Heart right ventricle (tissue), 16 donors: ENCODE results near the gene CDK15. TPM values are rescaled to one million over a fixed set of nuclear protein-coding genes. Genes with fewer than 3 reads are reported as not detected.

Experiments
- ATAC-seq, 8 donors: fragments of 200-7000 bp; cut with Tn5 transposase; one replicate each; pipeline ENCODE4 v1.9.1; 2020; ENCODE audit warnings: mild to moderate bottlenecking in 8 of 8, moderate library complexity in 8 of 8, moderate number of reproducible peaks in 1 of 8
- DNase-seq, 2 donors: peaks; one replicate each; pipeline ENCODE4 v3.0.0-alpha.2; 2020
- H3K27ac ChIP-seq, 10 donors: fragments of 200-600 bp; sonication (generic) in 2 of 10; one replicate each; pipeline versions ENCODE4 v1.5.0 to v1.8.0; 2020 to 2022; ENCODE audit warnings: mild to moderate bottlenecking in 3 of 10
- H3K27me3 ChIP-seq, 7 donors: fragments of 200-600 bp; one replicate each; pipeline ENCODE4 v1.8.0; 2021 to 2022; ENCODE audit warnings: mild to moderate bottlenecking in 2 of 7
- H3K36me3 ChIP-seq, 9 donors: fragments of 200-600 bp; sonication (generic) in 1 of 9; one replicate each; pipeline versions ENCODE4 v1.5.0 to v1.8.0; 2020 to 2022; ENCODE audit warnings: mild to moderate bottlenecking in 2 of 9
- H3K4me1 ChIP-seq, 9 donors: fragments of 200-600 bp; sonication (generic) in 1 of 9; one replicate each; pipeline versions ENCODE4 v1.5.0 to v1.8.0; 2020 to 2022; ENCODE audit warnings: mild to moderate bottlenecking in 4 of 9
- H3K4me3 ChIP-seq, 10 donors: fragments of 200-600 bp; sonication (generic) in 2 of 10; one replicate each; pipeline versions ENCODE4 v1.5.0 to v1.8.0; 2020 to 2022; ENCODE audit warnings: mild to moderate bottlenecking in 7 of 10, moderate library complexity in 2 of 10
- H3K9me3 ChIP-seq, 11 donors: fragments of 200-600 bp in 10 of 11; sonication (generic) in 2 of 11; one replicate each; pipeline versions ENCODE4 v1.5.0 to v1.8.0; 2013 to 2022; ENCODE audit warnings: mild to moderate bottlenecking in 2 of 11, control low read depth in 1 of 11, moderate library complexity in 1 of 11
- WGBS, 2 donors: extraction: QIAGEN DNeasy Blood & Tissue Kit; methylation state at CpG; one replicate each; pipeline ENCODE4 v1.1.7; 2013; ENCODE audit warnings: inconsistent platforms in 1 of 2; 5-methylcytosine and 5-hydroxymethylcytosine counted together
- intact Hi-C, 10 donors: fragments of 100-400 bp; cut with DNase I; formaldehyde crosslinking; loops; one replicate each; pipeline versions ENCODE4 v1.11.1 to v1.14.2; 2022
- polyA plus RNA-seq, 2 donors: library from polyadenylated mRNA; stranded (reverse); fragments of 200-250 nt; gene quantifications; one replicate each; pipeline ENCODE4 v1.2.3, GENCODE V29; 2013
- total RNA-seq, 10 donors: library from RNA; stranded (reverse); fragmentation: NEBNext Ultra II Directional in 3 of 10; extraction: Animal tissue kit (Norgen Biotek cat#: 25700) in 3 of 10; gene quantifications; one replicate each; pipeline versions ENCODE4 v1.2.1 to v1.2.4, GENCODE V29; 2021 to 2023
- TF ChIP-seq, protein P1 (sequence below), 9 donors: fragments of 200-600 bp; sonication (generic) in 2 of 9; IDR thresholded peaks; one replicate each; pipeline versions ENCODE4 v1.5.0 to v1.8.0; 2021 to 2022; ENCODE audit warnings: antibody characterized with exemption in 9 of 9, mild to moderate bottlenecking in 5 of 9, moderate library complexity in 1 of 9
- donor health status: Arrhythmogenic right ventricular cardiomyopathy.
- donor health status: ischemic (EF 13 %, LVEDD 7.1; RV severe dilation, severe dysfunction).
- donor health status: healthy with polysubstance abuse.
- donor health status: DM: no; HTN: yes; CAD: no.
- donor health status: DM: no; HTN: no; CAD: no.
- donor health status: ischemic (EF 25% LVEDD 6.9; RV normal size, moderate dysfunction).
- donor health status: ischemic (EF 25% LVEDD 5.7; RV mildly dilated, moderate dysfunction).
- donor health status: healthy.
- donor health status: DM: yes; HTN: yes; CAD: no.
- donor health status: Ischemic cardiomyopathy.
- donor health status: ischemic (EF 35%, LVEDD 5.7; RV mildly dilated, moderate dysfunction).
- donor health status: nonischemic (EF 11% LVEDD 7.7; RV severe dilation, severe dysfunction).
- donor health status: DM: yes; HTN: yes; CAD: no.
- donor health status: PGD.
- donor health status: ischemic (EF 29% LVEDD 5.4; RV normal size, mild dysfunction).
- donor health status: nonischemic (EF 23%, LVEDD 6.1; RV moderate dilation, normal function).

The CDK15 gene
- total and polyA plus RNA-seq, 12 donors: 0.07 to 0.39 (median 0.15) TPM; not detected in 1

DNA sequence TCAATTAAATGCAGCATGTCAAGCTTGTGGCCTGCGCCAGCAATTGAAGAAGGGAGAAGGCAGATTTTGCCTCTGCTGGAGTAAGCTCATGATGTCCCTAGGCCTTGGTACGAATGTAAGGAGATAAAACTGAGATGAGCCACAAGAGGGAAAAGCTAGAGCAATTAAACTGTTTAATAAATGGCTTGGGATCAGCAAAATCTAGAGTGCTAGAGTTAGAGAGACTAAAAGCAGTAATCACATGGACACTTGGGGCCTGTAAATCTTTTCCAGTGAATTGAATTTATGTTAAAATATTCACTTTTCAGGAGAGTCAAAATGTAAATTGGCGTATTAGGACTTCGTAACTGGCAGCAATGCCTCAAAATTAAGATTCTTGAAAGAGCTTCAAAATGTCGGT is 86.2 kb downstream of the CDK15 start:
- TF ChIP-seq, protein P1, sequence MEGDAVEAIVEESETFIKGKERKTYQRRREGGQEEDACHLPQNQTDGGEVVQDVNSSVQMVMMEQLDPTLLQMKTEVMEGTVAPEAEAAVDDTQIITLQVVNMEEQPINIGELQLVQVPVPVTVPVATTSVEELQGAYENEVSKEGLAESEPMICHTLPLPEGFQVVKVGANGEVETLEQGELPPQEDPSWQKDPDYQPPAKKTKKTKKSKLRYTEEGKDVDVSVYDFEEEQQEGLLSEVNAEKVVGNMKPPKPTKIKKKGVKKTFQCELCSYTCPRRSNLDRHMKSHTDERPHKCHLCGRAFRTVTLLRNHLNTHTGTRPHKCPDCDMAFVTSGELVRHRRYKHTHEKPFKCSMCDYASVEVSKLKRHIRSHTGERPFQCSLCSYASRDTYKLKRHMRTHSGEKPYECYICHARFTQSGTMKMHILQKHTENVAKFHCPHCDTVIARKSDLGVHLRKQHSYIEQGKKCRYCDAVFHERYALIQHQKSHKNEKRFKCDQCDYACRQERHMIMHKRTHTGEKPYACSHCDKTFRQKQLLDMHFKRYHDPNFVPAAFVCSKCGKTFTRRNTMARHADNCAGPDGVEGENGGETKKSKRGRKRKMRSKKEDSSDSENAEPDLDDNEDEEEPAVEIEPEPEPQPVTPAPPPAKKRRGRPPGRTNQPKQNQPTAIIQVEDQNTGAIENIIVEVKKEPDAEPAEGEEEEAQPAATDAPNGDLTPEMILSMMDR (IDR thresholded peaks at IDR 0.05): no peak
- ATAC-seq (no peak), DNase-seq (no peak)
- H3K4me1 ChIP-seq: peaks cover 0 to 13% (median 0%) of the 10 kb centered on the region in 9 donors
- no peaks in the 10 kb centered on the region for H3K9me3 ChIP-seq
- no peaks in the 10 kb centered on the region for H3K36me3 ChIP-seq
- WGBS, 2 donors: 89 to 92% methylated on average over 5 of the region's 5 CpGs
- H3K27me3 ChIP-seq: peaks cover 0 to 57% (median 7%) of the 10 kb centered on the region in 7 donors
- intact Hi-C loops: no loop called here
- H3K4me3 ChIP-seq: no peak overlapping the region
- no peak overlapping the region for H3K27ac ChIP-seq

DNA sequence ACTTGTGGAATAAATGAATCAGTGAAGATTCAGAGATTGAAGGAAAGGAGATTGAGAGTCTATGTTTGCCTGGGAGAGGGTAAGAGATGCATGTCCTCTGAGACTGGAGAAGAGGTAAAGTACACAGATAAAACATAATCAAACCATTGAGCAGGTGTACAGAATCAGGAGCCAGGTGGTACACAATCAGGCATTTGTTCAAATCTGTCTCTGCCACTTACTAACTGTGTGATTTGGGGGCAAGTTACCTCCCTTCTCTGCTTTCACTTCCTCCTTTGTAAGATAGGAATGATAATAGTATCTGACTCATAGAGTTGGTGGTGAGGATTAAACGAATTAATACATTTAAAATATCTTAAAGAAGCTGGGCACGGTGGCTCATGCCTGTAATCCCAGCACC is 94.0 kb downstream of the CDK15 start:
- no peaks in the 10 kb centered on the region for H3K36me3 ChIP-seq
- 61 to 68% methylated on average over 2 of the region's 2 CpGs for WGBS, 2 donors
- H3K4me1 ChIP-seq: no peaks in the 10 kb centered on the region
- TF ChIP-seq, protein P1 (IDR thresholded peaks at IDR 0.05): no peak
- intact Hi-C loops: no loop called here
- ATAC-seq (no peak), DNase-seq (no peak)
- no peaks in the 10 kb centered on the region for H3K9me3 ChIP-seq
- H3K27me3 ChIP-seq: peaks cover 0 to 89% (median 41%) of the 10 kb centered on the region in 7 donors
- H3K27ac ChIP-seq: no peak overlapping the region
- H3K4me3 ChIP-seq: no peak overlapping the region

- intact Hi-C loops: no loop called here
- Histone ChIP-seq H3K4me3 (no peak overlapping the region), H3K4me1 (peaks cover 0 to under 1% (median 0%) of the 10 kb centered on the region in 9 donors), H3K9me3 (no peaks in the 10 kb centered on the region), H3K27ac (no peak overlapping the region), H3K36me3 (no peaks in the 10 kb centered on the region), H3K27me3 (peaks cover 0 to 93% (median 46%) of the 10 kb centered on the region in 7 donors)
- WGBS, 2 donors: 40 to 43% methylated on average over 8 of the region's 8 CpGs
- no peak for ATAC-seq
- DNase-seq: no peak
- TF ChIP-seq, protein P1 (IDR thresholded peaks at IDR 0.05): no peak
Observed at GRCh38 chr2:201901786-201902185, 95.4 kb downstream of the CDK15 start.

DNA sequence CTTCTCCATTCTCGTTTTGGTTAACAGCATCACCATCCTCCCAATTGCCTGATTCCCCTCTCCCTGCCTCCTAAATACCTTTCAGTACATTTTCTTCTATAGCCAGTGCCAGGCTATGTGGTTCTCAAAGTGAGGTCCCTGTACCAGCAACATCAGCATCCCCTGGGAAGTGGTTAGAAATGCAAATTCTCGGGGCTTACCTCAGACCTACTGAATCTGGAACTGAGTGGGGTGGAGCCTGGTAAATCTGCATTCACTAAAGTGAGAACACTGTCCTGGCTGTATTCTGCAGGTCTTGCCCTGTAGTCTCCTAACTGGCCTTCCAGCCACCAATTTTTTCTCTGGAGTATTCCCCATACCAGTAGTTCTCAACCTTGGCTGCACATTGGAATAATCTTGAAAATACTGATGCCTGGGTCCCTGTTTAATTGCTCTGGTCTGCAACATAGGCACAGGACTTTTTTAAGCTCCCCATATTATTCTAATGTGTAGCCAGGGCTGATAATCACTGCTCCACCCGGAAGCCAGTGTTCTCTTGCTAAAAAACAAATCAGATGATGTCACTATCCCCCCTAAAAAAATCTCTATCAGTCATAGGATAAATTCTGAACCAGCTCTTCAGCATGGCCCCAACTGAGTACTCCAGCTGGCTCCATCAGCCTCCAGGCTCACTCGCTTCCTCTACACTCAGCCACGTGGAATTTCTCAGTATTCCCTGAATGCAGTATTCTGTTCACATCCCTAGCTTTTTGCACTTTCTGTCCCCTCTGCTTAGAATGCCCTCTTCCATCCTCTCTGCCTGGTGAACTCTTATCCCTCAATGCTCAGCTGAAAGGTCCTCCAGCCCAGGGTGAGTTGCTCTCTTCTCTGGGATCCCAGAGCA is 98.4 kb downstream of the CDK15 start:
- ATAC-seq (no peak), DNase-seq (no peak)
- Histone ChIP-seq H3K27me3 (peaks cover 0 to 65% (median 36%) of the 10 kb centered on the region in 7 donors), H3K9me3 (no peaks in the 10 kb centered on the region), H3K4me1 (peaks cover 0 to 6% (median 0%) of the 10 kb centered on the region in 9 donors), H3K27ac (no peak overlapping the region), H3K4me3 (no peak overlapping the region), H3K36me3 (no peaks in the 10 kb centered on the region)
- intact Hi-C loops: no loop called here
- 40 to 50% methylated on average over 5 of the region's 5 CpGs for WGBS, 2 donors
- TF ChIP-seq, protein P1 (IDR thresholded peaks at IDR 0.05): no peak
